Neuron (in vitro differentiated cells): ENCODE measurements around the gene SEC61B.
"Not testable (repeated sequence)": the region's sequence is repeated elsewhere in the genome, so short reads cannot be mapped to it uniquely, and the experiment has no call there.

Source experiments
- H2AFZ ChIP-seq: one replicate; pipeline ENCODE4 v1.6.1; 2013; ENCODE audit warnings: low read depth, mild to moderate bottlenecking, inconsistent platforms, low read length, moderate library complexity
- H3K27me3 ChIP-seq: one replicate; pipeline ENCODE4 v1.6.1; 2013; ENCODE audit warnings: low read length; ENCODE audit not compliant: insufficient read depth
- H3K36me3 ChIP-seq: one replicate; pipeline ENCODE4 v1.6.1; 2013; ENCODE audit warnings: low read length; ENCODE audit not compliant: insufficient read depth
- H3K4me1 ChIP-seq: one replicate; pipeline ENCODE4 v1.6.1; 2013; ENCODE audit warnings: low read length; ENCODE audit not compliant: insufficient read depth
- H3K4me3 ChIP-seq: 2 replicates; pipeline ENCODE4 v1.5.1; 2013; ENCODE audit warnings: mild to moderate bottlenecking, low read length, moderate library complexity
- H3K9me3 ChIP-seq: one replicate; pipeline ENCODE4 v1.6.1; 2013; ENCODE audit warnings: low read length

SEC61B gene

GRCh38 chr9:99184475-99185347, 37.4 kb upstream of the SEC61B start:
- peak overlapping the region; percentile 32 for H2AFZ ChIP-seq
- peaks cover 12% of the 10 kb centered on the region for H3K4me1 ChIP-seq
- H3K4me3 ChIP-seq, result no peak overlapping the region

GRCh38 chr9:99185348-99185632, 36.8 kb upstream of the SEC61B start:
- Histone ChIP-seq H3K27me3 (no peaks in the 10 kb centered on the region), H3K4me3 (no peak overlapping the region), H3K9me3 (no peaks in the 10 kb centered on the region), H3K36me3 (no peaks in the 10 kb centered on the region), H3K4me1 (peaks cover 12% of the 10 kb centered on the region), H2AFZ (no peak overlapping the region)

More at GRCh38 chr9:99184475-99185347, 37.4 kb upstream of the SEC61B start:
- no peaks in the 10 kb centered on the region for H3K27me3 ChIP-seq
- H3K36me3 ChIP-seq, result no peaks in the 10 kb centered on the region
- H3K9me3 ChIP-seq, result no peaks in the 10 kb centered on the region

GRCh38 chr9:99185934-99186333, 36.1 kb upstream of the SEC61B start:
- Histone ChIP-seq H3K4me3 (no peak overlapping the region), H3K9me3 (no peaks in the 10 kb centered on the region), H2AFZ (no peak overlapping the region), H3K4me1 (peaks cover 8% of the 10 kb centered on the region), H3K27me3 (no peaks in the 10 kb centered on the region), H3K36me3 (no peaks in the 10 kb centered on the region)

GRCh38 chr9:99187311-99187710, 34.8 kb upstream of the SEC61B start:
- Histone ChIP-seq H3K27me3 (no peaks in the 10 kb centered on the region), H3K4me3 (no peak overlapping the region), H3K4me1 (peaks cover 3% of the 10 kb centered on the region), H3K36me3 (no peaks in the 10 kb centered on the region), H3K9me3 (no peaks in the 10 kb centered on the region), H2AFZ (no peak overlapping the region)

- no peak overlapping the region for H2AFZ ChIP-seq
- no peaks in the 10 kb centered on the region for H3K9me3 ChIP-seq
- no peaks in the 10 kb centered on the region for H3K27me3 ChIP-seq
- H3K36me3 ChIP-seq, result no peaks in the 10 kb centered on the region
- peaks cover 3% of the 10 kb centered on the region for H3K4me1 ChIP-seq
- H3K4me3 ChIP-seq, result no peak overlapping the region
These were observed 32.9 kb upstream of the SEC61B start for GRCh38 chr9:99189186-99189585.

GRCh38 chr9:99189887-99190596, 32.0 kb upstream of the SEC61B start:
- Histone ChIP-seq H3K4me1 (no peaks in the 10 kb centered on the region), H3K36me3 (no peaks in the 10 kb centered on the region), H2AFZ (no peak overlapping the region), H3K27me3 (no peaks in the 10 kb centered on the region), H3K4me3 (no peak overlapping the region), H3K9me3 (no peaks in the 10 kb centered on the region)

GRCh38 chr9:99190597-99191283, 31.3 kb upstream of the SEC61B start:
- no peaks in the 10 kb centered on the region for H3K4me1 ChIP-seq
- no peak overlapping the region for H2AFZ ChIP-seq
- no peaks in the 10 kb centered on the region for H3K9me3 ChIP-seq
- H3K4me3 ChIP-seq, result no peak overlapping the region
- H3K36me3 ChIP-seq, result no peaks in the 10 kb centered on the region
- H3K27me3 ChIP-seq, result no peaks in the 10 kb centered on the region

GRCh38 chr9:99192786-99193465, 29.2 kb upstream of the SEC61B start:
- Histone ChIP-seq H2AFZ (no peak overlapping the region), H3K9me3 (no peaks in the 10 kb centered on the region), H3K27me3 (no peaks in the 10 kb centered on the region), H3K4me1 (no peaks in the 10 kb centered on the region), H3K4me3 (no peak overlapping the region), H3K36me3 (no peaks in the 10 kb centered on the region)

- Histone ChIP-seq H3K4me1 (no peaks in the 10 kb centered on the region), H2AFZ (no peak overlapping the region), H3K4me3 (no peak overlapping the region), H3K27me3 (no peaks in the 10 kb centered on the region), H3K36me3 (no peaks in the 10 kb centered on the region), H3K9me3 (no peaks in the 10 kb centered on the region)
These were observed 28.6 kb upstream of the SEC61B start for GRCh38 chr9:99193466-99193821.

- not testable (repeated sequence) for H3K27me3 ChIP-seq, H3K4me3 ChIP-seq, H3K4me1 ChIP-seq, H2AFZ ChIP-seq, H3K36me3 ChIP-seq, H3K9me3 ChIP-seq
These were observed 25.6 kb upstream of the SEC61B start for GRCh38 chr9:99196484-99196883.

- H3K4me1 ChIP-seq, result peaks cover 5% of the 10 kb centered on the region
- no peaks in the 10 kb centered on the region for H3K27me3 ChIP-seq
- no peak overlapping the region for H3K4me3 ChIP-seq
- no peaks in the 10 kb centered on the region for H3K36me3 ChIP-seq
- H3K9me3 ChIP-seq, result no peaks in the 10 kb centered on the region
- H2AFZ ChIP-seq, result no peak overlapping the region
These were observed 24.9 kb upstream of the SEC61B start for GRCh38 chr9:99197124-99197630.

GRCh38 chr9:99197987-99198386, 24.1 kb upstream of the SEC61B start:
- no peaks in the 10 kb centered on the region for H3K27me3 ChIP-seq
- H3K36me3 ChIP-seq, result no peaks in the 10 kb centered on the region
- no peaks in the 10 kb centered on the region for H3K9me3 ChIP-seq
- peaks cover 5% of the 10 kb centered on the region for H3K4me1 ChIP-seq
- H3K4me3 ChIP-seq, result no peak overlapping the region
- peak overlapping the region; percentile 1 for H2AFZ ChIP-seq
